HG02759 (cell line): ENCODE measurements around the gene WDR6.

Source experiments
- ATAC-seq: cut with Tn5 transposase; IDR thresholded peaks from one replicate; pipeline ENCODE4 v1.9.1; 2021; ENCODE audit warnings: mild to moderate bottlenecking, moderate library complexity; ENCODE audit not compliant: unreplicated experiment

WDR6 gene

DNA sequence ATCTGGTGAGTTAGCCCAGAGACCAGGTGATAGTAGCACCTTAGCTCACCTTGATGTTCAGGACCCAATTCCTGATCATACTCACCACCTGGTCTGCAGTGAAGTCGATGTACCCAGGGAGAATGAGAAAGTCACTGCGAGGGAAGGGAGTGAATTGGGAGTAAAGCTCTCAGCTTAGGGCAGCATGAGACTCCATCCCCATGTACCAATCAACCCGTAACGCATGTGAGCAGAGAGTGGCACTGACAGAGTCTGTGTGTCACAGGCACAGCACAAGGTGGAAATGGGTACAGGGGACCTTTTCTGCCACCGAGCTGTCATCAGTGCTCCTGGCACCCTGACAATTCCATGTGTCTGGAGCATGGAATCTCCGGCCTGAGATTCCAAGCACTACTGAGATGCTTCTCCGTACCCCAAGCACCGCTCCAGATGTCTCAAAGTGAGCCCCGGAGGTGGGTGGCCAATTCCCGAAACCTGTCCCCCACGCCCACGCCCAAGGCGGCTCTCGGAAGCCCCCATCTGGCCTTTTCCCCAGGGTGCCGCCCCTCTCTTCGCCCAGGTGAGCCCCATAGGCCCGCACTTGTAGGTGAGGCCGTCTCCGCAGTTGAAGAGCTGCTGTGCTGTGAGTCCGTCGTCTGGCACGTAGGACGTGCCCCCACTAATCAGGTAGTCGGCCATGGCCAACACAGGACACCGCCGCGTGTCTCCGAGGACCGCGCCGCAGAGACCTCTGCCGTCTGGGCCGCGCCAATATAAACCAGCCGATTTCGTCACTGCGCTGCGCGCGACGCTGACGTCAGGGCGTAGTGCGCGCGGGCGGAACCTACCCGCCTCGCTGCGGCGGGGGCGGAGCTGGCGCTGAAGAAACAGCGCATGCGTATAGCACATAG, 21.7 kb downstream of the WDR6 start, which contains the start of gene IMPDH2:
Gene IMPDH2, minus strand, starts transcription at position 726 of the 890 bp plus-strand sequence. Its CDS starts 48 bp downstream, at position 678.
- peak; percentile 92 for ATAC-seq

DNA sequence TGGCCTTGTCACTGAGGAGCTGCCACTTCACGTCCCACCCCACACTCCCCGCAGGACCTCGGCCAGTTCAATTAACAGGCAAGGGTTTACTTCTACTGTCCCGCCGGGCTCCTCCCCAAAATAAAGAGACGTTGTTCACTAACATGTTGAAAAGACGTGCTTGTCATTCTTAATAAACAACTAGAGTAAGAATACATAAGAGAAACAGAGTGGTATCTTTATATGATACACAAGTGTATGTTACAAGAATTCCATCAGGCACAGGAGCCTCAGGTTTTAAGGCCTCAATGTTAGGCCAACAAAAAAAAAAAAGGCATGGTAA, 22.3 kb downstream of the WDR6 start:
- no peak for ATAC-seq

DNA sequence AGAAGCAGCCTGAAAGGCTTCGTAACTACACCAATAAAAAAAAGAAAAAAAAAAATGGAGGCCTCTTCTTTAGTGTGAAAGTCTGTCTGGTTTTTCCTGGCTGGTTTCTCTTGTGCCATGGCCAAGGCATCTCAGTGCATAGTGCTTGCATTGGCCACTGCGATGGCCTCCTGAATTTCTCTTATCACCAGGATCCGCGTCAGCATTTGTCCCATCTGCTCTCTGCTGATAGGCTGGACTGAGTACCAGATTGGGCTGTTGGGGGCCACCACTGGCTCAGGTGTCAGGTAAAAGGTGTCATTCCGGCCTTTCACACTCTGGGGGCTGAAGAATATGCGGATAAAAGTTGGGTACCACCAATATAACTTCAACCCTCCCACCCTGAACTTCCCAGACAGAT, 23.1 kb downstream of the WDR6 start:
- ATAC-seq, result no peak

- ATAC-seq, result no peak
These were observed 25.6 kb downstream of the WDR6 start for GRCh38 chr3:49032646-49033304.

- no peak for ATAC-seq
These were observed 27.5 kb downstream of the WDR6 start for GRCh38 chr3:49034650-49035049.

- ATAC-seq, result no peak
These were observed 28.1 kb downstream of the WDR6 start for GRCh38 chr3:49035281-49035680.

- no peak for ATAC-seq
These were observed 46.4 kb downstream of the WDR6 start for GRCh38 chr3:49053543-49053942.

- ATAC-seq, result no peak
These were observed 47.2 kb downstream of the WDR6 start for GRCh38 chr3:49054344-49054862.

DNA sequence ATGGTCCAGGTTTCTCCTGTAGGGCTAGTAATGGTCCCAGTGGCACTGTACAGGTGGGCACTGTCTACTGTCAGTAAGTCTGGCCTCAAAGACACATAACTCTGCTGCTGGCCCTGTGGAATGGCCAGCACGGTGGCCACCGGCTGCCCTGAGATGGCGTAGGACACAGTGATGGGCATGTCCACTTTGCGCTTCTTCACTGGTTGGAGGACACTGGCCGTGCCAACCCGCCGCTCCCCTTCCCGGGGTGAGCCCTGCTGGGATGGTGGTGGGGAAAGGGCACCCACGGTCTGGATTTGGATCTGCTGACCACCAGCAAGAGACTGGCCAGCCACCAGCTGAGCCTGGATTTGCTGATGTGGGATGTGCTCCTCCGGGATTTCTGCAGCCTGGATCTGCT, 50.1 kb downstream of the WDR6 start:
- no peak for ATAC-seq

GRCh38 chr3:49058011-49058410, 50.8 kb downstream of the WDR6 start:
- ATAC-seq, result no peak
